Activated CD8-positive, alpha-beta memory T cell treated with anti-CD3 and anti-CD28 coated beads, Interleukin-2, amount 50 U/mL, for 24 hours (primary cell): ENCODE results near the gene MED27.
"Not testable (repeated sequence)": the region's sequence is repeated elsewhere in the genome, so short reads cannot be mapped to it uniquely, and the experiment has no call there.

Experiments
- DNase-seq: peaks from one replicate; pipeline ENCODE4 v3.0.0-alpha.2; 2020; ENCODE audit errors: extremely low read depth

Gene MED27

DNA sequence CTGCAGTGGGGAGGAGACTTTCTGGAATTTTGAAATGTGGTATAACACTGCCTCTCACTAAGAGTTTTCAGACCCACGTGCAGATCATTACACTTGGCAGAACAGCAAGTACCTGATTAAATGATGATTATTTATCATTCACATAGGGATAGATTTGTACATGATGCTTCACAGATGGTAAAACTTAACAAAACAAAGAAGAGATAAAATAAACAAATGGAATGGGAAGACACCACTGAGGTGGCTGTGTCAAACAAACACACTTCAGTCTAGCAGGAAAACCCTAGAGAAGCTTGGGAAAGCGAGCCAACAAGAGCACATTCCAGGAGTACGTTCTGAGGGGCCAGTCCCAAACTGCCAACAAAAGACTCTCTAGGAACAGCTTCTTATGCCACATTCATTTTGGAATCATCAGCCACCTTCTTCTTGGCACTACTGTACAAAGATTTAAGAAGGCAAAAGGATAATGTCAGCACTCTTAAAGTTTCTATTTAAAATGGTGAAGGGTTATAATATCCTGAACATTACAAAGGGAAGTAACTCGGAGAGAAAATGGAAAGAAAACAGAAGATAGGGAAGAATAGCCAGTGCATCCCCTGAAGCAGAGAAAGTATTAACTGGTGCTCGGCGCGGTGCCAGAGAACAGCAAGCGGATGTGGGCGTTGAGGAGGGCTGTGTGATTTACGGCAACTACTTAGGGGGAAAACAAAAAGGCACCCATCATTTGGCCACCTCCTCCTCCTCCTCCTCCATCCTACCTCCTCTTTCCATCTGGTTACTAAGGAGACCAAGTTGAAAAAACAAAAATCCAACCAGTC is 1.6 kb downstream of the MED27 start:
- DNase-seq, result no peak

DNA sequence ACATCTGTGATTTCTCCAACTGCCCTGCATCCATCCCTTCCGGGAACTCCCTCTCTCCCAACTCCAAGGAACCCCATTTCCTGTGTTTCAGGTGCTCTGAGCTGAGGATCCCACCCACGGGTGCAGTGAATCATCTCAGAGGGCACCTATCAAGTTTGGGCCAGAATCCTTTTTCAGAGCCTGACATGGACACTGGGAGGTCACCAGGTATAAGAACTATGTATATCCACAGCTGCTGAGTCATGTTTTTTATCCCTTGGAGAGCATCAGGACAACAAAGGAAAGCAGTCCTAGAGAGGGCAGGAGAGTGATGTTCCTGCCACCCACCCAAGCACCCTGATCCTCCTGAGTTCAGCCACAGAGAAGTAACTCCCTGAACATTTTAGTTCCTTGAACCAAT is 3.8 kb downstream of the MED27 start:
- no peak for DNase-seq

DNA sequence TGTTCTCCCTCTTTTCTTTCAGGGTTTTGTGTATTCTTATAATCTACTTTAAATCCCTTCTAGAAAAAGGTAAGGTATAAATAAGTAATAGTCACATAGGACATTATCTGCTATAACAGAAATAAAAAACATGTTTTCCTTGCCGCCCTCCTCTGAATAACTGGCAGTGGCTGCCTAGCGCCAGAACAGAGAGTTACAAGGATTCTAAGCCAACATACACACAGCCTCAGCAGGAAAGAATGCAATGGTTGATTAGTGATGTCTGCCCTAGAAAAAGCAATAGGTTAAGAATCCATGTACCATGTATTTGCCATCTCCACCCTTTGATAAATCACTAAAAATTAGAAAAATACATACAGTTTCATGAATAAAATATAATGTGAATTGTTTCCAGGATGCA is 4.9 kb downstream of the MED27 start:
- DNase-seq, result no peak

DNA sequence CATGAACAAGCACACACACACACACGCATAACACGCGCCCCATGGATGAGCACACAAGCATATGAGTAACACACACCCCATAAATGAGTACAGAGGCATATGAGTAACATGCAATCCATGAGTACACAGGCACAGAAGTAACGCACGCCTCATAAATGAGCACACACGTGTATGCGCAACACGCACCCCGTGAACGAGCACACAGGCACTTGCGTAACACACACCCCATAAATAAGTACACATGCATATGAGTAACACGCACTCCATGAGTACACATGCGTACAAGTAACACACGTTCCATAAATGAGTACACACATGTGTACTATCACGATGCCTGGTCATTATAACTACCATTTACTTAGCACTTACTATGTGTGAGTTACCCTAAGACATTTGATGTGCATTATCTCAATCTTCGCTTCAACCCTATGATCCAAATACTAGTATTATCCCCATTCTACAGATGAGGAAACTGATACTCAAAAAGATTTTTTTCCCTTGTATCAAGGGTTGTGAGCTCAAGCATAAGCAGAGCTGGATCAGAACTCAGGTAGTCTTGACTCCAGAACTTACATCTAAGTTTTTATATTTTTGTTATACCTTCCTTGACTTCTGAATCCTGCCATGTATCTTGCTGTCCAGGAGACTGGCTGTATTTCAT is 7.7 kb downstream of the MED27 start:
- DNase-seq, result no peak

DNA sequence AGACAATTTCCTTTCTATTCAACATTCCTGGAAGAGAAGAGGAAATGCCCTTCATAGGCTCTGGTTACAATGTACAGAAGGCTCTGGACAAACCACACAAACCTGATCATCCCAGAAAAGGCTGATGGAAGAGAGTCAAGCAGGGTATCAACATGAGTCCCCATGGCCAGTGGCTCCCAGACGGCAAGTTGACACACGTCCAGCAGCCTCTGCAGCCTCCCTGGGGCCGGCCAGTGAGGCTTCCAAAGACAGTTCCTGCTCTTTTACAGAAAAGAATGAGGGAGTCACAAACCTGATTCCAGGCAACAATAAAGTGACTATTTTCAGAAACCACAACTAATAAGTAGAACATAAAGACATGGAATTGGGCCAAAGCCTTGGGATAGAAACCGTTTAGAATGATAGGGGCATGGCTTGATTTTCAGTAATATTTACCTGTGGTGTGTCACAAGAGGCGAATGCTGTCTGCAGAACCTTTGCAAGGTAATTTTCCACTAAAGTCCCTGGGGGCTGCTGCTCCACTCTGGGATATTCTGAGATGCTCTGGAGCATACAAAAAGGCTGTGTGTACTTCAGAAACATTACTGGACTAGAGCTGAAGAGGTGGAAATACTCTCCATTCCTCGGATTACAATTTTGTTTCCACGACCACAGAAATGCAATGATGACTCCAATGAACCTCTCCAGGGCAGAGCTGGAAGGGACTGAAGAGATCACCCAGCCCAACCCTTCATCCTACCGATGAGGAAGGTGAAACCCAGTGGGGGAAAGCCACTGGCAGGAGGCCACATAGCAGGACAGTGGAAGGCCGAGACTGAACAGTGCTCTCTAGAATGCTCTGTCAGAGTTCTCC is 10.4 kb downstream of the MED27 start:
- no peak for DNase-seq

DNA sequence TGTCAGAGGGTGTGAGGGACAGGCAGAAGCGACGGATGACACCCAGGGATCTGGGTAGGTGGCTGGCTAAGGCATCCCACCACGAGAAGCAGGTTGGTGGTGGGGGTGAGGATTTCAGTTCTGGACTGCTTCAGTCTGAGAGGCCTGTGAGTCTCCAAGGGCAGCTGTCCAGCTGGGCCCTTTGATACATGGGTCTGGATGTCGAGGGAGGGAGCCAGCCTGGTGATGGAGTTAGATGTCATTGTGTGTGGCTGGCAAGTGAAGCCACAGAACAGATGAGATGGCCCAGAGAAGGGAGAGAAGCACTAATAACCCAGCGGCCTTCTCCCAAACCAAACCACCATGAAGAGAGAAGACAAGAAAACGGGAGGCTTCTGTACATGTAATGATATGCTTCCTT is 11.1 kb downstream of the MED27 start:
- DNase-seq, result no peak

DNA sequence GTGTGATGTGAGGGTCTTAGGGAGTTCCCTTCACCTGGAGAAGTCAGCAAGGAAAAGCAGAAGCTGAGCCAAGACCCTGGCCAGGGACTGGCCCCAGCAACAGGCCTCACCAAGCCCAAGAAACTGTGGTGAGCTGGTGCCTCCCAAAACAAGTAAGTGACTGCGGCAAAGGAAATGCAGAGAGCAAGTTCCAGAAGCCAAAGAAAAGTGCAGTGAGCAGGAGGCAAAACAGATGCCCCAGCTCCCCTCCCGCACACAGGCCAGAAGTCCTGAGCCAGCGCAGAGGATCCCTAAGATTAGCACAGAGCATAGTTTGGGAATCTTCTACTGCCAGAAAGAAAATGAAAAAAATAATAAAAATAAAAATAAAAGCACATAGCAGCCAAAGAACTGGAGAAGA is 13.2 kb downstream of the MED27 start:
- no peak for DNase-seq

DNA sequence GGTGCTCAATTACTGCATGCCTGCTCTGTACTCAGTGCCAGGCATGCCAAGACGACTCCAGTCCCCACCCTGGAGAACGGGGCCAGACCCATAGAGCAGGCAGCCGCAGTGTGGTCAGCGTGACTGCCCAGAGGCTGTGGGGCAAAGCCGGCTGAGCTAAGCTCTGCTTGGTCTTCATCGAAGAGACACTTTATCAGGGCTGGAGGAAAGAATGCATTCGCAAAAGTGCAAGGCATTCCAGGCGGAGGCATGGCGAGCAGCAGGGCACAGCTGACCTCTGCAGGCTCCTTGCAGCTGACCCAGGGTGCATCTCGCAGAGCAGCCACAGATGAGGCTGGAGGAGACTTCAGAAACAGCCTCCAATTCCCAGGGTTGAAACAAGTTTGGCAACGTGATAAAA is 13.6 kb downstream of the MED27 start:
- no peak for DNase-seq

DNA sequence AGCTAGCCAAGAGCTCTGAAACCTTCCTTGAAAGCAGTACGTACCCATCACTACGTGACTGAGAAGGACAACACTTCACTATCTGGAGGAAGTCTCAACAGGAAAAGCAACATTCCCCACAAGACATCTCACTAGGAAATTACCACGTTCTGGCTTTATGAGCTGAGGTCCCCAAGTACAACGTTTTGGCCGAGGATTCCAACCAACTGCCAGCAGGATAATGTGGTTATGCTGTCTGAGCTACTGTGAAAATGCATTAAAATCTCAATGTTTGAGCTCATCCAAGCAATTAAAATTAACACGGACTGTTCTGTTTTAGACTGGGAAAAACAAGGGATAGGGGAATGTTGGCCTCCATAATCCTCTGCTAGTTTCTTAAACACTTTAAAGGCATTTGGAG is 16.4 kb downstream of the MED27 start:
- no peak for DNase-seq

DNA sequence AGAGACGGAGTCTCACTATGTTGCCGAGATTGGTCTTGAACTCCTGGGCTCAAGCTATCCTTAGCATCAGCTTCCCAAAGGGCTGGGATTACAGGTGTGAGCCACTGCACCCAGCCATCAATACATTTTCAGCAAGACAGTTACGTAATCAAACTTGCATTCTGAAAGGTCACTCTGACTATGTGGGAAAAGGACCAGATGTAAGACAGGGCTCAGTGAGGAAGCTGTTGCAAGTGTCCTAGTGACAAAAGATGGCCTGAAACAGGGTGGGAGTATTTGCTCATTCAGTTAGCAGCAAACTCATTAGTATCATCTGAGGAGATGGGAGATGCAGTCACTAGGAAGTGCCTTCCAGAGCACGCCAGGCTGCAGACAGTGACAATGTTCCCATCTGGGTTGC is 16.9 kb downstream of the MED27 start:
- DNase-seq, result no peak

DNA sequence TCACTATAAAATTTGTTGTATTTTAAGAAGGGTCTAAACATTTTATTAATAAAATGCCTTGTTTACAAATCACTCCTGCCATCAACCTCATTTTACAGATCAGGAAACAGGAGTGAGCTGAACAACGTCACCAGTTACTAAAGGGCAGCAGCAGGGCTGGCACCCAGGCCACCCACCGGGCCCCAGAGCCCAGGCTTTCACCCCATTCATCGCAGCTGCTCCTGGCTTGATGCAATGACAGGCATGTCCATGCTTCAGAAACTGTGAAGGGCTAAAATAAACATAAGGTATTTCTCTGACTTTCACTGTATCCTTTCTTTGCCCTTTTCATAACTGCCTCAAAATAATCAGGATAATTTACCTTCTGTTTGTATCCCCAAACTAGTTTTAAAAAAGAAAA is 18.1 kb downstream of the MED27 start:
- no peak for DNase-seq

DNA sequence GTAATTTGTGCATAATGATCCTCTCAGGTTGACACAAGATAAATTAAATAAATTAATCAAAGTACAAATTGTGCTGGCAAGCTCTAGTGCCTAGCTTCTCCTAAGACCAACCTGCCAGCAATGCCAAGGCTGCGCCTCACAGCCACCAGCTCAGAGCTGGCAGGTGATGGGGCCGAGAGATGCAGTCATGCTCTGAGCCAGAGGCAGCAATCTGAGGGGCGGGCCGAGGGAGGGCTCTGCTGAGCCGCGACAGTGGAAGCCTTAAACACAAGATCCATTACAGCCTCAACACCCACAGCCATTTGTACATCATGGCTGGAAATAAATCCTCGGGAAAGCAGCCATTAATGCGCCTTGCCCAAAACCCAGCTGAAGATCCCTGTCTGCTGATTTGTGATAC is 20.3 kb downstream of the MED27 start:
- no peak for DNase-seq

DNA sequence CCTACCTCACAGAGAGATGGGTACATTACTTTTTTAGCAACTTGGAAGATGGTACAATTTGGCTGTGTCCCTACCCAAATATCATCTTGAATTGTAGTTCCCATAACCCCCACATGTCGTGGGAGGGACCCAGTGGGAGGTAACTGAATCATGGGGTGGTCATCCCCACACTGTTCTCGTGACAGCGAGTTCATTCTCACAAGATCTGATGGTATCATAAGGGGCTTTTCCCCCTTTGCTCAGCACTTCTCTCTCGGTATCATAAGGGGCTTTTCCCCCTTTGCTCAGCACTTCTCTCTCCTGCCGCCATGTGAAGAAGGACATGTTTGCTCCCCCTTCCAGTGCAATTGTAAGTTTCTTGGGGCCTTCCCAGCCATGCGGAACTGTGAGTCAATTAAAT is 21.4 kb downstream of the MED27 start:
- DNase-seq, result not testable (repeated sequence)

DNA sequence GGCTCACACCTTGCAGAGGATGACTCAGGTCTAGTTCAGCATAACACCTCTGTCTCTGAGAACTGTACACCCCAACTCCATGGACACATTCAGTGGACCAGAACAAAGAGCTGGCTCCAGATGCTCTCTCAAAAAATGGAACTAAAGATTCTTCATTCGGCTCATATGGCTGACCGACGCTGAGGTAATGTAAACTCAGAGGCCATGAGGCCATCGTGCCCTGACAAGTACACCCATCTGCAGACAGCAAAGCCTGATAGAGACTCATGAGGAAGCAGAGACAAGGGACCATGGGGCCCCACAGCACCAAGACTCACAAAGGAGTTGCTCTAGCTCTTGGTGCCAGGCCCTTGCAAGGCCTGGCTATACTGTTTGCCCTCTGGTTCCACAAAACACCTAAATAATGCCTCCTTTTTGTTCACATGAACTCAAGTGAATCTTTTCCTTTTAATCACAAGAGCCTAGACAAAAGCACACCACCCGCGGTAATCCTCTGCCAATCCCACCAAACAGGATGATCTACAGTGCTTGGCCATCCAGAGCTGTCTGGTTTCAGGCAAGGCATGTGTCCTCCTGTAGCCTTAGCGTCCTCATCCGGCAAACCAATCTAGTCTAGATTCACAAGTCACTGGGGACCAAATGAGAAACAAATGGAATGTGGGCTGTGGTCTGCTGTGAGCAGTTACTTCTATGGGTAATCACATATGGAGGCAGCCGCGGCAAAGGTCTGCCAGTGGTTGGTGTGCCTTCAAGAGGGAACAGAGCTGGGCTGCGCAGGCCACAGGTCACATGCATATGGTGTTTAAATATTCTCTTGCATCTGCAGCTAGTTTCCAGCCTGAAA is 22.7 kb downstream of the MED27 start:
- DNase-seq, result no peak

DNA sequence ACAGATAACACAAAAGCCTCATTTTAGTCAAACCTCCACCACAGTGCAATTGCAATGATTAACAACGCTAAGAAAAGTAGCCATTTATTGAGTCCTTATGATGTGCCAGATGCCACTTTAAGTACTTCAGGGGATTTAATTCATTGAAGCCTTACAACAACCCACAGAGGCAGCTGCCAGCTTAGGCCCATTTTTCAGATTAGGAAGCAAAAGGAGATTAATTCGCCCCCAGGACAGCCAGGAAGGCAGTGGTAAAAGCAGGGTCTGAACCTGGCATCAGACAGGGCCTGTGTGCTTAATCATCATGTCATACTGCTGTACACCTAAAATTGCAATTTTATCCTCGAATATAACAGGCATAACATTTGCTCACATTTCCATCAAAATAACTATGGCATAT is 23.9 kb downstream of the MED27 start:
- no peak for DNase-seq

DNA sequence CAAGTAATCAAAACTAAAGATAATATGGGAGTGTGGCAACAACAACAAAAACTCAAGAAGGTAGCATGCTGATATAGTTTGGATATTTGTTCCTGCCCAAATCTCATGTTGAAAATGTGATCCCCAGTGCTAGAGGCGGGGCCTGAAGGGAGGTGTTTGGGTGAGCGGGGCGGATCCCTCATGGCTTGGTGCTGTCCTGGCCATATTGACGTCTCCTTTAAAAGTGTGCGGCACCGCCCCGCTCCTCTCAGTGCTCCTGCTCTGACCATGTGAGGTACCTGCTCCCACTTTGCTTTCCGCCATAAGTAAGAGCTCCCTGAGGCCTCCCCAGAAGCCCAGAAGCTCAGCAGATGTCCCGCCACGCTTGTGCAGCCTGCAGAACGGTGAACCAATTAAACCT is 25.6 kb downstream of the MED27 start:
- DNase-seq, result no peak

DNA sequence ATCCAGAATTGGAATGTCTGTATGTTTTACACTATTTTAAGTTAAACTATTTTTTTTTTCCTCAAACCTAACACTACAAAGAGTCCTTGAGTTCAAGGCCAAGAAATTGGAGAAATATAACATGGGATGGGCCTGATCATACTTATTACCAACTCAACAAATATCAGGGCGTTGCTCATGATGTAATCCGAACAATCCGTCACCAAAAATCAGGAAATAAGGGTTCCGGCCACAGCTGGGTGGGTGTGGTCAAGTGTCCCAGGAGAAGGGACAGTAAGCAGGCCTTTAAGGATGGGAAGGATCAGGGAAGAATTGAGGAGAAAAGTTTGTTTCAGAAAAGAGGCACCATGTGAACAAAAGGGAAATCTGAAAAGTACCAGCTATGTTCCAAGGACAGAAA is 29.8 kb downstream of the MED27 start:
- no peak for DNase-seq

DNA sequence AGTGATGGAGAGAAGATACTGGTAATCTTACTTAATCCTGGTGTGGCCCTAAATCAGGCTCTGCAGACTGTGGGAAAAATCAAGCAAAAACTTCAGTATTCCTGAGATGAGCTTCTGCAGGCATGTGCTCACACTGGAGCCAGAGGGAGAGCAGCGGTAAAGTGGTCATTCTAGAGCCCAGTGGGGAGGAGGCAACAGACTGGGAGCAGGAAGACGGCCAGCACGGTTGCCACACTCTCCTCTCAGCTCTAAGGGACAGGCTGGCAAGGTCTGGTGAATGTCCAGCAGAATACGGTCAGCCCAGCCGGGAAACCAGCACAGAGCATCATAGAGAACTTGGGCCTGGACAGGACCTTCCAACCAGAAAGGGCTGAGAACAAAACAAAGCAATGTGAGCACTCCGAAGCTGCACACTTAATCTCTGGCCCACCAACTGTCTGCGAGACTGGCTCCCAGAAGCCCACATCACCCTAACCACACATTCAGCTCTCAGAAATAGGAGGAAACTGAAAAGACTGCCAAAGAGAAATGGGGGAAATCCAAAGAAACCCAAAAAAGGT is 30.3 kb downstream of the MED27 start:
- DNase-seq, result no peak

DNA sequence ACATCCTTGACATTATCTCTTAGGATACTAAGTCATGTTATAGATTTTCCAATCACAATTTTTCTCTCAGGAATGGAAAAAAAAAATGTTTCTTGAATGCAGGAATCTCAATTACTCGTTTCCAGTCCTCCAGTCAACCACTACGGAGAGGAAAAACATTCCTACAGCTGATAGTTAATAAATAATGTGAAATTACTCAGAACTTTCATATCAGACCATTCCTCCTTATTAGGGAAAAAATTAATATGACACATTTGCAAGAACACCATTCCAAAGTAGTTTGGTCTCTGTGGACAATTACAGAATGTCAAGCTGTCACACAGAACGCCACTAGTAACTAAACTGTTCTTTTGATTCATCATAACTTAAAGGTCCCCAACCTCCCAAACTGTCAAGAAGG is 31.5 kb downstream of the MED27 start:
- DNase-seq, result no peak

DNA sequence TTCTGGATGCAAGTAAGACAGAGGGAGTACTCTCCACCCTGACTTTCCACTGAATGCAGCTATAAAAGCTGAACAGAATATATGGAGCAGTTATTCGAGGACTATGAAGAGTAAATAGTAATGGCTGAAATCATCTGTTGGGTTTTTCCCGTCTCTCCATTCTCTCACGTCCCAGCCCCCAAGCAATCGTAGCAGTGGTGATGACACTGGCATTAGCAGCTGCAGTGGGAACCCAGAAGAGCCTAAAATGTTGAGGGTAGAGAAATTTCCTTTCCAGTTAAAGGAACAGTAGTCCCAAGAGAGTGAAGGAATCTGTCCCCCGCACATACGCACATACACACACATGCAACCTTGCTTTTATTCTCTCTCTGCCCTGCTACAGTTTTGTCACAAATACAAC is 33.2 kb downstream of the MED27 start:
- DNase-seq, result no peak

DNA sequence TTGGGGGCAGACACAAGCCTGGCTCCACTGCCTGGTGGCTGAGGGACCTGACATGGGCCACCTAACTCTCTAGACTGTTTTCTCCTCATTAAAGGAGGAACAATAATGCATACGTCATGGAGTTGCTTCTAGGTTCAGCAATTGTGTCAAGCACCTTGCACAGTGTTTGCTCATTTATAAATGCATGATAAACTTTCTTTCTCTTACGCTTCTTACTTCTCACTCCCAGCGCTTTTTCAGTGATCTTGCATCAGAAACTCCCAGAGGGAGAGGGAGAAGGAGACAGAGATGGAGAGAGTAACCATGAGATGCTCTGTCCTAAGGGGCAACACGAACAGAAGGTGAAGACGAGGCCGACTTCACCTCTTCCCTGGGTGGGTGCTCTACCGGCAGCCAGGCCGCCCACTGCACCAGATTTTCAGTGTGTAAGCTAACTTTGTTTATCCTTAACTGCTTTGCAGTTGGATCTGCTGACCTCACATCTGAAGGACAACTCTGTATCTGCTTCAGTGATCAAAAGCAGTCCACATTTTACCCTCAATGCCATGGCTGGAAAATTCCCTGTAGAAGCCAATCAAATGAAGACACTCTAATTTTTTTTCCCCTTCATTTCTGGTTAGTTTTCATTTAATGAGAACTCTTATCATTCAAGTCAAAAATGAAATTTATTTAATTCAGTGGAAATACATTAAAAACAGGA is 35.3 kb downstream of the MED27 start:
- no peak for DNase-seq
